ENCODE data around the gene LRCOL1. TPM values are rescaled to one million over a fixed set of nuclear protein-coding genes. Genes with fewer than 3 reads are reported as not detected.

The LRCOL1 gene
- total RNA-seq, 1 experiment from 2014 or later: 0.24 TPM

DNA sequence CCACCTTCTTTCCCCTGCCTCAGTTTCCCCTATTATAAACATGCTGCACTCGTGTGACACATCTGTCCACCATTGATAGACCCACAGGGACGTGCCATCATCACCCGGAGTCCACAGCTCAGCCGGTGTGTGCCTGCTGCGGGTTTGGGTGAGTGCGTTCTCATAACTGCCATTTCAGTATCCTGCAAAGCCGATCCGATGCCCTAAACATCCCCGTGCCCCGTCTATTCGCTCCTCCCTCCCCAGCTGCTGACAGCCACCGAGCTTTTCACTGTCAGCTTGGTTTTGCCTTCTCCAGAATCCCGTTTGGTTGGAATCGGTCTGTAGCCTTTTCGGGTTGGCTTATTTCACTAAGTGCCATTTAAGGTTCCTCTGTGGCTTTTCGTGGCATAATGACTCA, 3.9 kb downstream of the LRCOL1 start:
- H3K9me3 Mint-ChIP-seq: peaks cover 7% of the 10 kb centered on the region
- H3K27me3 Mint-ChIP-seq (ENCODE audit: low read depth): peaks cover 90% of the 10 kb centered on the region
- ATAC-seq: no peak
- DNase-seq (ENCODE audit: low spot score): no peak
- no peak overlapping the region for H3K4me3 Mint-ChIP-seq
- H3K4me1 Mint-ChIP-seq: peaks cover 7% of the 10 kb centered on the region; the same call in 1 of the 2 replicates
- no peak overlapping the region for H3K27ac Mint-ChIP-seq
- ChIA-PET POLR2A (no interaction called here), CTCF (interaction anchor here (1.0 kb wide), 1 partner anchor 8 kb away, joined by 5 read pairs; no protein-coding TSS in a partner anchor)
- H3K36me3 Mint-ChIP-seq: peaks cover 5% of the 10 kb centered on the region; the same call in 1 of the 2 replicates
- no peak for TF ChIP-seq ZNF396 (CRISPR knock-in tag; IDR thresholded peaks at IDR 0.05; ENCODE audit: borderline replicate concordance)
- TF ChIP-seq, protein P1, sequence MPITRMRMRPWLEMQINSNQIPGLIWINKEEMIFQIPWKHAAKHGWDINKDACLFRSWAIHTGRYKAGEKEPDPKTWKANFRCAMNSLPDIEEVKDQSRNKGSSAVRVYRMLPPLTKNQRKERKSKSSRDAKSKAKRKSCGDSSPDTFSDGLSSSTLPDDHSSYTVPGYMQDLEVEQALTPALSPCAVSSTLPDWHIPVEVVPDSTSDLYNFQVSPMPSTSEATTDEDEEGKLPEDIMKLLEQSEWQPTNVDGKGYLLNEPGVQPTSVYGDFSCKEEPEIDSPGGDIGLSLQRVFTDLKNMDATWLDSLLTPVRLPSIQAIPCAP (CRISPR knock-in tag; IDR thresholded peaks at IDR 0.05): no peak
- TF ChIP-seq, protein P2, sequence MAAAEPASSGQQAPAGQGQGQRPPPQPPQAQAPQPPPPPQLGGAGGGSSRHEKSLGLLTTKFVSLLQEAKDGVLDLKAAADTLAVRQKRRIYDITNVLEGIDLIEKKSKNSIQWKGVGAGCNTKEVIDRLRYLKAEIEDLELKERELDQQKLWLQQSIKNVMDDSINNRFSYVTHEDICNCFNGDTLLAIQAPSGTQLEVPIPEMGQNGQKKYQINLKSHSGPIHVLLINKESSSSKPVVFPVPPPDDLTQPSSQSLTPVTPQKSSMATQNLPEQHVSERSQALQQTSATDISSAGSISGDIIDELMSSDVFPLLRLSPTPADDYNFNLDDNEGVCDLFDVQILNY (CRISPR knock-in tag; IDR thresholded peaks at IDR 0.05): no peak
- no peak for TF ChIP-seq SMAD3 (CRISPR knock-in tag; IDR thresholded peaks at IDR 0.05; ENCODE audit: borderline replicate concordance)

DNA sequence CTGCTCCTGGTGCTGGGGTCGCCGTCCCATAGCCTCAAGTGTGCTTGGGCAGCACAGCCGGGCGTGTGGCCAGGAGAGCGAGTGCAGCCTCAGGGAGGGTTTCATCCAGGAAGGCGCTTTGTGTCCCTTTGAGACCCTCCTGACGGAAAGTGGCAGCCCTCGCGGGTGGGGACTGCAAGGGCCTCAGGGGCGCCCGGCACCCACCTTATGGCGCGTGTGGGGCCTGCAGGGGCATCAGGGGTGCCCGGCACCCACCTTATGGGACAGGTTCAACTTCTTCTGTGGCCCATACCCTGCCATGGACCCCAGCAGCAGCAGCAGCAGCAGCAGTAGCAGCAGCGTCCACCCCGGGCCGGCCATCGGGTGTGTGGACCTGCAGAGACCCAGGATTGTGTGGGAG, 4.5 kb downstream of the LRCOL1 start:
- ChIA-PET POLR2A (no interaction called here), CTCF (interaction anchor here (1.0 kb wide), 1 partner anchor 9 kb away, joined by 5 read pairs; no protein-coding TSS in a partner anchor)
- Mint-ChIP-seq H3K4me3 (no peak overlapping the region), H3K4me1 (peaks cover 7% of the 10 kb centered on the region; the same call in 1 of the 2 replicates), H3K9me3 (0 out of 2 replicates have a peak, but pooled peaks cover 3% of the 10 kb centered on the region), H3K27me3 (ENCODE audit: low read depth) (peaks cover 89% of the 10 kb centered on the region), H3K27ac (no peak overlapping the region), H3K36me3 (0 out of 2 replicates have a peak, but pooled peaks cover 2% of the 10 kb centered on the region)
- TF ChIP-seq ZNF396 (CRISPR knock-in tag; IDR thresholded peaks at IDR 0.05; ENCODE audit: borderline replicate concordance) (no peak), JUN (CRISPR knock-in tag; IDR thresholded peaks at IDR 0.05) (no peak), ZNF138 (CRISPR knock-in tag; conservative IDR thresholded peaks at IDR 0.05) (no peak), PRRX2 (CRISPR knock-in tag; IDR thresholded peaks at IDR 0.05) (no peak), ZNF671 (CRISPR knock-in tag; IDR thresholded peaks at IDR 0.05) (no peak)
- TF ChIP-seq, protein P3, sequence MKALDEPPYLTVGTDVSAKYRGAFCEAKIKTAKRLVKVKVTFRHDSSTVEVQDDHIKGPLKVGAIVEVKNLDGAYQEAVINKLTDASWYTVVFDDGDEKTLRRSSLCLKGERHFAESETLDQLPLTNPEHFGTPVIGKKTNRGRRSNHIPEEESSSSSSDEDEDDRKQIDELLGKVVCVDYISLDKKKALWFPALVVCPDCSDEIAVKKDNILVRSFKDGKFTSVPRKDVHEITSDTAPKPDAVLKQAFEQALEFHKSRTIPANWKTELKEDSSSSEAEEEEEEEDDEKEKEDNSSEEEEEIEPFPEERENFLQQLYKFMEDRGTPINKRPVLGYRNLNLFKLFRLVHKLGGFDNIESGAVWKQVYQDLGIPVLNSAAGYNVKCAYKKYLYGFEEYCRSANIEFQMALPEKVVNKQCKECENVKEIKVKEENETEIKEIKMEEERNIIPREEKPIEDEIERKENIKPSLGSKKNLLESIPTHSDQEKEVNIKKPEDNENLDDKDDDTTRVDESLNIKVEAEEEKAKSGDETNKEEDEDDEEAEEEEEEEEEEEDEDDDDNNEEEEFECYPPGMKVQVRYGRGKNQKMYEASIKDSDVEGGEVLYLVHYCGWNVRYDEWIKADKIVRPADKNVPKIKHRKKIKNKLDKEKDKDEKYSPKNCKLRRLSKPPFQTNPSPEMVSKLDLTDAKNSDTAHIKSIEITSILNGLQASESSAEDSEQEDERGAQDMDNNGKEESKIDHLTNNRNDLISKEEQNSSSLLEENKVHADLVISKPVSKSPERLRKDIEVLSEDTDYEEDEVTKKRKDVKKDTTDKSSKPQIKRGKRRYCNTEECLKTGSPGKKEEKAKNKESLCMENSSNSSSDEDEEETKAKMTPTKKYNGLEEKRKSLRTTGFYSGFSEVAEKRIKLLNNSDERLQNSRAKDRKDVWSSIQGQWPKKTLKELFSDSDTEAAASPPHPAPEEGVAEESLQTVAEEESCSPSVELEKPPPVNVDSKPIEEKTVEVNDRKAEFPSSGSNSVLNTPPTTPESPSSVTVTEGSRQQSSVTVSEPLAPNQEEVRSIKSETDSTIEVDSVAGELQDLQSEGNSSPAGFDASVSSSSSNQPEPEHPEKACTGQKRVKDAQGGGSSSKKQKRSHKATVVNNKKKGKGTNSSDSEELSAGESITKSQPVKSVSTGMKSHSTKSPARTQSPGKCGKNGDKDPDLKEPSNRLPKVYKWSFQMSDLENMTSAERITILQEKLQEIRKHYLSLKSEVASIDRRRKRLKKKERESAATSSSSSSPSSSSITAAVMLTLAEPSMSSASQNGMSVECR (CRISPR knock-in tag; IDR thresholded peaks at IDR 0.05; ENCODE audit: borderline replicate concordance): no peak
- TF ChIP-seq, protein P4, sequence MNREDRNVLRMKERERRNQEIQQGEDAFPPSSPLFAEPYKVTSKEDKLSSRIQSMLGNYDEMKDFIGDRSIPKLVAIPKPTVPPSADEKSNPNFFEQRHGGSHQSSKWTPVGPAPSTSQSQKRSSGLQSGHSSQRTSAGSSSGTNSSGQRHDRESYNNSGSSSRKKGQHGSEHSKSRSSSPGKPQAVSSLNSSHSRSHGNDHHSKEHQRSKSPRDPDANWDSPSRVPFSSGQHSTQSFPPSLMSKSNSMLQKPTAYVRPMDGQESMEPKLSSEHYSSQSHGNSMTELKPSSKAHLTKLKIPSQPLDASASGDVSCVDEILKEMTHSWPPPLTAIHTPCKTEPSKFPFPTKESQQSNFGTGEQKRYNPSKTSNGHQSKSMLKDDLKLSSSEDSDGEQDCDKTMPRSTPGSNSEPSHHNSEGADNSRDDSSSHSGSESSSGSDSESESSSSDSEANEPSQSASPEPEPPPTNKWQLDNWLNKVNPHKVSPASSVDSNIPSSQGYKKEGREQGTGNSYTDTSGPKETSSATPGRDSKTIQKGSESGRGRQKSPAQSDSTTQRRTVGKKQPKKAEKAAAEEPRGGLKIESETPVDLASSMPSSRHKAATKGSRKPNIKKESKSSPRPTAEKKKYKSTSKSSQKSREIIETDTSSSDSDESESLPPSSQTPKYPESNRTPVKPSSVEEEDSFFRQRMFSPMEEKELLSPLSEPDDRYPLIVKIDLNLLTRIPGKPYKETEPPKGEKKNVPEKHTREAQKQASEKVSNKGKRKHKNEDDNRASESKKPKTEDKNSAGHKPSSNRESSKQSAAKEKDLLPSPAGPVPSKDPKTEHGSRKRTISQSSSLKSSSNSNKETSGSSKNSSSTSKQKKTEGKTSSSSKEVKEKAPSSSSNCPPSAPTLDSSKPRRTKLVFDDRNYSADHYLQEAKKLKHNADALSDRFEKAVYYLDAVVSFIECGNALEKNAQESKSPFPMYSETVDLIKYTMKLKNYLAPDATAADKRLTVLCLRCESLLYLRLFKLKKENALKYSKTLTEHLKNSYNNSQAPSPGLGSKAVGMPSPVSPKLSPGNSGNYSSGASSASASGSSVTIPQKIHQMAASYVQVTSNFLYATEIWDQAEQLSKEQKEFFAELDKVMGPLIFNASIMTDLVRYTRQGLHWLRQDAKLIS (CRISPR knock-in tag; IDR thresholded peaks at IDR 0.05; ENCODE audit: borderline replicate concordance): no peak
- DNase-seq (ENCODE audit: low spot score): no peak
- no peak for ATAC-seq
